GM12874 (cell line): ENCODE data around the gene HYPK.

ENCODE experiments used
- TF ChIP-seq, protein P1 (sequence below): IDR thresholded peaks from 2 replicates; pipeline ENCODE4 v1.5.1; 2011; ENCODE audit warnings: low read depth, mild to moderate bottlenecking, control low read depth, low read length, moderate library complexity; ENCODE audit not compliant: insufficient read depth

The HYPK gene

DNA sequence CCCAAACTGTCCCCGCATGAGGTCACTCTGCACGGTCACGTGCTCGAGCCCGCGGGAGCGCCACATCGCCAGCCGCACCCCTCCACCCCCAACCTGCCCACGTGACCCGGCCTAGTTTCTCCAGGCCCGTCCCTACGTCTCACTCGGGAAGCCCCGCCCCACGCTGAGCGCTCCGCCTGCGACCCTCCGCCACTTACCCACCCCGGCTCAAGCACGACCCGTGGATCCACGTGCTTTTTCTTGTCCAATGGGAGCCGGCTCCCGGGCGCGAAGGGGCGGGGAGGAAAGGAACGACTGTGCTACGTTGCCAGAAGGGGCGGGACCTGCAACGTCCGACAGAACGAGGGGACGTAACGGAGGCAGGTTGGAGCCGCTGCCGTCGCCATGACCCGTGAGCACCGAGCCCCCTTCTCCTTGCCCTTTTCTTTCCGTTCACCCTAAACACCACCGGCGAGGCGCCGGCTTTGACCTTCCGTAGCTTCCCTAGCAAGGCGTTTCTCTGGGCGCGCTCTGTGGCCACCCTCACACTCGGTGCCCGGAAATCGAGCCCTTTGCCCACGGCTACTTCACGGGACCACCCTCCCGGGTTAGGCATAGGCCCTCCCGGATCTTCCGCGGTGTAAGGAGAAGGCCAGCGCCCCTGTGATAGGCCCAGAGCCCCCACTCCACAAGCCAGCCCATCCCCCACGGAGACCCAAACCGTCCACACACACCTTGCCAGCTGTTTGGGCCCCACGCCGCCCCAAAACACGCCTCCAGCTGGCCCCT is 8.2 kb upstream of the HYPK start, which contains the start of gene SERF2:
Gene SERF2, plus strand, starts transcription at position 328 of the 768 bp plus-strand sequence. Its CDS starts 57 bp downstream, at position 385.
- TF ChIP-seq, protein P1, sequence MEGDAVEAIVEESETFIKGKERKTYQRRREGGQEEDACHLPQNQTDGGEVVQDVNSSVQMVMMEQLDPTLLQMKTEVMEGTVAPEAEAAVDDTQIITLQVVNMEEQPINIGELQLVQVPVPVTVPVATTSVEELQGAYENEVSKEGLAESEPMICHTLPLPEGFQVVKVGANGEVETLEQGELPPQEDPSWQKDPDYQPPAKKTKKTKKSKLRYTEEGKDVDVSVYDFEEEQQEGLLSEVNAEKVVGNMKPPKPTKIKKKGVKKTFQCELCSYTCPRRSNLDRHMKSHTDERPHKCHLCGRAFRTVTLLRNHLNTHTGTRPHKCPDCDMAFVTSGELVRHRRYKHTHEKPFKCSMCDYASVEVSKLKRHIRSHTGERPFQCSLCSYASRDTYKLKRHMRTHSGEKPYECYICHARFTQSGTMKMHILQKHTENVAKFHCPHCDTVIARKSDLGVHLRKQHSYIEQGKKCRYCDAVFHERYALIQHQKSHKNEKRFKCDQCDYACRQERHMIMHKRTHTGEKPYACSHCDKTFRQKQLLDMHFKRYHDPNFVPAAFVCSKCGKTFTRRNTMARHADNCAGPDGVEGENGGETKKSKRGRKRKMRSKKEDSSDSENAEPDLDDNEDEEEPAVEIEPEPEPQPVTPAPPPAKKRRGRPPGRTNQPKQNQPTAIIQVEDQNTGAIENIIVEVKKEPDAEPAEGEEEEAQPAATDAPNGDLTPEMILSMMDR: no peak

DNA sequence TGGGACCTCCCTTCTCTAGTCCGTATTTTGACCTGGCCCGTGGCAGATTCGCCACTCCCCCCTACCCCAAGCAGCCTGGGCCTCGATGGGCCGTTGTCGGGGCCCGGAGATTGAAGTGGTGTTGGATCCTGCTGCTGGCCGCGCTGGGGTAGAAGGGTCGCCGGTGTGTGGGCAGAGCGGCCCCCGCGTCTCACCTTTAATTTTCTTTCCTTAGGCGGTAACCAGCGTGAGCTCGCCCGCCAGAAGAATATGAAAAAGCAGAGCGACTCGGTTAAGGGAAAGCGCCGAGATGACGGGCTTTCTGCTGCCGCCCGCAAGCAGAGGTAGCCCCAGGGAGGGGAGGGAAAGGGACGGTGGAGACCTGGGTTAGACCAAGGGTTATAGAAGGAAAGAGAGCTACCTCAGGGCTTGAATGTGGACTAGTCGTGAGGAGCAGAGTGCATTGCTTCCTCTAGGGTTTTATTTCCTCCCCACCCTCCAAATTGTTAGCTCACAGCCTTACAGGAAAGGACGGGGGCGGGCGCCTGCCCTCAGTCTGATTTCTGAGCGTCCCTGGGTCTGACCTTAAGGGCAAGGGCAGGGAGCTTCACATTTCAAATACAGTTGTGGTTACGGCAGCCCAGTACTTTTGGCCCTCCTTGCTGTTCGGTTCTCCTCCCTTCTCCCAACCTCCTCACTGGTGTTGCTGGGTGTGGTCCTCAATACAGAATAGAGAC is 7.5 kb upstream of the HYPK start:
- TF ChIP-seq, protein P1: no peak

DNA sequence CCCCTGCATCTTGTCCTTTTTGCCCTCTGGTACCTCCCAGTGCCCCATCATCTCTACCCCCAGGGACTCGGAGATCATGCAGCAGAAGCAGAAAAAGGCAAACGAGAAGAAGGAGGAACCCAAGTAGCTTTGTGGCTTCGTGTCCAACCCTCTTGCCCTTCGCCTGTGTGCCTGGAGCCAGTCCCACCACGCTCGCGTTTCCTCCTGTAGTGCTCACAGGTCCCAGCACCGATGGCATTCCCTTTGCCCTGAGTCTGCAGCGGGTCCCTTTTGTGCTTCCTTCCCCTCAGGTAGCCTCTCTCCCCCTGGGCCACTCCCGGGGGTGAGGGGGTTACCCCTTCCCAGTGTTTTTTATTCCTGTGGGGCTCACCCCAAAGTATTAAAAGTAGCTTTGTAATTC is 6.8 kb upstream of the HYPK start:
- TF ChIP-seq, protein P1: no peak

- TF ChIP-seq, protein P1: no peak
Observed at GRCh38 chr15:43794269-43795037, 5.9 kb upstream of the HYPK start.

GRCh38 chr15:43795197-43795596 is 5.2 kb upstream of the HYPK start:
- TF ChIP-seq, protein P1: no peak

DNA sequence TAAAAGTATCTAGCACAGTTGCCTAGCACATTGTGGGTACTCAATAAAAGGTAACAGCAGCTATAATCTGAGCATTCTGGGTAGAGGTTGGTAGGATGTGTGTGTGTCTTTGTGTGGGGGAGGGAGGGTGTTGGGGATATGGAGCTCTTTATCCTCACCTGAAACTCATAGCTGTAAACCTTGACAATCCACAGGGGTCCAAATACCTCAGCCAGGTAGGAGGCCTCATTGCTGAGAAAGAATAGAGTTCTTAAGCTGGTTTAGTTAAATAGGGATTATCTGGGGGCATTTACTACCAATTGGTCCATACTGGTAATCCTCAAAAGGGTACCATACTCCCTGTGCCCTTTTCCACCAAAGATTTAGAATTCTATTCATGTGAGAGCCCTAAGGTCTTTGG is 4.4 kb upstream of the HYPK start:
- TF ChIP-seq, protein P1: no peak

GRCh38 chr15:43796566-43796965 is 3.8 kb upstream of the HYPK start:
- TF ChIP-seq, protein P1: no peak
